HL-60/S4 treated with retinoic acid at 250 ng/mL for 4 days and 3 days (cell line): Measurements from ENCODE around the gene GPR179.
"Not testable (repeated sequence)": the region's sequence is repeated elsewhere in the genome, so short reads cannot be mapped to it uniquely, and the experiment has no call there.

ENCODE experiments used
- in situ Hi-C: fragments of 300-500 bp; cut with MboI; formaldehyde crosslinking; loops from 2 replicates; pipeline ENCODE4 v1.7.0; 2022; ENCODE audit warnings: low sequenced_read_pairs

GPR179 gene

GRCh38 chr17:38324772-38325171 lies 19.0 kb downstream of the GPR179 start:
- in situ Hi-C loops, result loop anchor here (25.0 kb wide), 1 partner anchor 163 kb away; no protein-coding TSS in a partner anchor

GRCh38 chr17:38324141-38324697 lies 19.5 kb downstream of the GPR179 start:
- in situ Hi-C loops, result no loop called here

GRCh38 chr17:38322897-38323296 lies 20.9 kb downstream of the GPR179 start:
- in situ Hi-C loops, result no loop called here

GRCh38 chr17:38322156-38322779 lies 21.5 kb downstream of the GPR179 start:
- in situ Hi-C loops, result no loop called here

DNA sequence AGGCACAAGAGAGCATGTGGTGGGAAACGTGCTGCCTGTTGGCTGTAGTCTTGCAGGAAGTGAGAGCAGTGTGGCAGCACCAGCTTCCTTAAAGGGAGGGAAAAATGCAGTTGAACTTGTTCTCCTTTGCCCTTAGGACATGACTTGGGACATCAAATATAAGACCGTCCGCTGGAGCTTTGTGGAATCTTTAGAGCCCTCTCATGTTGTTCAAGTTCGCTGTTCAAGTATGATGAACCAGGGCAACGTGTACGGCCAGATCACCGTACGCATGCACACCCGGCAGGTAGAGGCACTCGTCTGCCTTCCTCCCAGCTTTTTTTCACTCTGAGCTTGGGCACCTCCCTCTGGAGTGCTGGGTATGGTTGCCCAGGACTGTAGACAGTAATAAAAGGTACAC lies 23.3 kb downstream of the GPR179 start:
- in situ Hi-C loops, result no loop called here

DNA sequence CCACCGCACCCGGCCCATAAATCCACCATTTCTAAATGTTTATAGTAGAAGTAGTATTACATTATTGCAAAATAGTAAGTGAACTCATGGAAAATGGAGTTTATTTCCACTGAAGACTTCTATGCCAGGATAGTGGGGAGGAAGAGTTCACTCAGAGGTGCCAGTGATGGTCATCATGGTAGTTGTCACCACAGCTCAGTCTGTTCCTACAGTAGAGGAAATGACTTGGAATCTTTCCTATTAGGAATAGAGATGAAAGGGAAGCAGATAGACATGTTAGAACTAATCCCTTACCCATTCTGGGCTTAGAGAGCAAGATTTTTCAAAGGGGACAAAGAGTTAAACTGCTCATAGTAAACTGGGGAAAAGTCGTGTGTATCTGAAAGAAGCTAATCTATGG lies 26.7 kb downstream of the GPR179 start:
- in situ Hi-C loops, result no loop called here

GRCh38 chr17:38315497-38315896 lies 28.3 kb downstream of the GPR179 start:
- in situ Hi-C loops, result no loop called here

DNA sequence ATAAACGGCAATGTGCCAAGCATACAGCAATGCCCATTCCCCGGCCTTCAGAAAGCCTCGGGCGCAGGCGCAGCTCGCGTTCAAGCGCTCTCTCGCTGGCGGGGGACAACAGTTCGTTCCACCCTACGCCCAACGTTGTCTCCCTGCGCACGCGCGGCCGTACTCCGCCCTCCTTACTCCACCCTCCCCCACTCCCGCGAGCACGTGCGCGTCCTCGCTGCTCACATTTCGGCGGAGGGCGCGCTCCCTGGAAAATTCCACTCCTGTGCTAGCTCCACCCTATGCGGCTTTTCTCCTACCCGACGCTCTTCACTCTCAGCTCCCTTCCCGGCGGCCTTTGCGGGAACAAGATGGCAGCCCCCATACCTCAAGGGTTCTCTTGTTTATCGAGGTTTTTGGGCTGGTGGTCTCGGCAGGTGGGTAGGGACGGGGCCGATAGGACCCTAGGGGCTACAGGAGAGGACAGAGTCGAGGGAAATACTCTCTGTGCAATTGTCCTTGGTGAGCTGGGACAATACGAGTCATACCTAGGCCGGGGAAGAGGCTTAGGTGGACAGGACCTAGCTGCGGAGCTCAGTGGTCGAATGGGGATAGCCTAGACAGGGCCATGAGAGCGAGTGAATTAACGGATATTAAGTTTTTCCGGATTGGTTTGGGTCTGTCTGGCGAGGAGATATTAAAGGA lies 46.8 kb downstream of the GPR179 start, which contains the start of gene MRPL45:
Gene MRPL45, plus strand, starts transcription at position 335 of the 684 bp plus-strand sequence. Its CDS starts 16 bp downstream, at position 351.
- in situ Hi-C loops, result not testable (repeated sequence)

DNA sequence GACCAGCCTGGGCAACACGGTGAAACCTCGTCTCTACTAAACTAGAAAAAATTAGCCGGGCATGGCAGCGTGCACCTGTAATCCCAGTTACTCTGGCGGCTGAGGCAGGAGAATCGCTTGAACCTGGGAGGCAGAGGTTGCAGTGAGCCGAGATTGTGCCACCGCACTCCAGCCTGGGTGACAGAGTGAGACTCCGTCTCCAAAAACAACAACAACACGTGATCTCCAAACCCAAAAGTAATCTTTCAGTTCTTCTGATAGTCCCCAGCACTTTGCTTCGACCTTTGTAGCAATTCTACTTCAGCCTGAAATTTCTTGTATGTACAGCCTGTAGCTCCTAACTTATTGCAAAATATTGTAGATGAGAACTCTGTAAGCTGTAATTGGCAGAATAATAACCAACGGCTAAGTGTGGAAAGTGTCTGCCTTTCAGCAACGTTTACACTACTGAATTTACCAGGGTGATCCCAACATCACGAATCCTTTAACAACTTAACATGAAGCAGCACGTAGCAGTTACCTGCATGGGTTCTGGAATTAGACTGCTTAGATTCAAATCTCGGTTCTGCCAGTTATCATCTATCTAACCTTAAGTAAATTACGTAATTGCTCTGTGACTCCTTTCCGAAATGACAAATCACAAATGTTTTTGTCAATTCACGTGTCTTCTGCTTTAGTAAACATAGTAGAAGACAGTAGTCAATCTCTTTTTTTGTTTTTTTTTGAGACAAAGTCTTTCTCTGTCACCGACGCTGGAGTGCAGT lies 48.0 kb downstream of the GPR179 start:
- in situ Hi-C loops, result not testable (repeated sequence)

DNA sequence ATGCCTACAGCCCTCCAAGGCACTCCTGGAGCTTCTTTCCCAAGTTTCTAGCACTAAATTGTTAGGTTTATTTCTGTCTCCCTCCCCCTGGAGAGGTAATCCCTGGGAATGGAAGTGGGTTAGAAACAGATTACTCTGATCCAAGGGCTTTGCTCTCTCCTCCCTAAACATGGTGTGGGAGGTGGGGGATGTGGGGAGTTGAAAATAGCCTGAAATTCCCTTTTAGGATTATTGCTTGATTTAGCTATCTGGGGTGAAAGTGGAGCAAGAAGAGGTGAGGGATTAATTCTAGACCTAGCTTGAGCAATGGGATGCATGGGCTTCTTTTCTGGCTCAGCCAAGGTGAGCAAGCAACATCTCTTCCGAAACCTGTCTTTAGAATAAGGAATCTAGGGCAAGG lies 54.0 kb downstream of the GPR179 start:
- in situ Hi-C loops, result not testable (repeated sequence)

DNA sequence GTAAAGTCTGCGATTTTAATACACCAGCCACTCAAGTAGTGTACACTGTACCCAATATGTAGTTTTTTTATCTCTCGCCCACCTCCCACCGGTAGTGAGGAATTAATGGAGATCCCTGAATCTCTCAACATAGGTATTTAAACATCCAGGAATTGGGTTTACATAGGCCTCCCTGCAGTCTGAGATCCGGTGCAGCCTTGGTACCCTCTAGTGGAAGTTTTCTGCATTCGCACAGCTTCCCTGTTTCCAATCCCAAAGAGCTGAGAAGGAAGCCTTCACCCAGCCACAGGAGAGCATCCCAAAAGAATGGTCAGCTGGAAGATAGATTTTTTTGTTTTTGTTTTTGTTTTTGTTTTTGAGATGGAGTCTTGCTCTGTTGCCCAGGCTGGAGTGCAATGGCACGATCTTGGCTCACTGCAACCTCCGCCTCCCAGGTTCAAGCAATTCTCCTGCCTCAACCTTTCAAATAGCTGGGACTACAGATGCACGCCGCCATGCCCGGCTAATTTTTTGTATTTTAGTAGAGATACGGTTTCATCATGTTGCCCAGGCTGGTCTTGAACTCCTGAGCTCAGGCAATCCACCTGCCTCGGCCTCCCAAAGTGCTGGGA lies 55.4 kb downstream of the GPR179 start:
- in situ Hi-C loops, result not testable (repeated sequence)

DNA sequence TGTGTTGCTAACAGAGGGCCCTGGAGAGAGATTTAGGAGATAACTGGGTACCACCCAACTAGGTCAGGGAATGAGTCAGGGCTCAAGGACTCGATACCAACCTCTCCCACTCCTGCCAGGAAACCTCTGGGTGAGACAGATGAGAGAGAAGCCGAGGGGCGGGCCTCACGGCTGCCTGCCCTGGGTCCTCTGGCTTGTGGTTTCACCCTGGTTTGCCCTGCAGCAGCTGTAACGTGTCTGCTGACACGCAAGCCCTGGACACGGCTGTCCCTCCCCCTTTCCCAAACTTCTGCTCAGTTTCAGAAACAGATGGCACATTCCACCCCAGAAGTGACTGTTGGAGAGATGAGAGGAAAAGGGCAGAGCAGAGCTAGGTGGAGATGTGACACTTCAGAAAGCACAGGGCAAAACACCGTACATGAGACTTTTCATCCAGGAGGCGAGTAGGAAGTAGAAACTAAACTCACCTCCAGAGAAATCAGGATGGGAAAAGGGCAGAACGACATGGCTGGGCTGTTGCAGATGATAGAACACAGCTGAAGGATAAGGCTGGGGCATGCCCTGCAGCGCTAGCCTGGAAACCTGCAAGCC lies 57.2 kb downstream of the GPR179 start:
- in situ Hi-C loops, result not testable (repeated sequence)

DNA sequence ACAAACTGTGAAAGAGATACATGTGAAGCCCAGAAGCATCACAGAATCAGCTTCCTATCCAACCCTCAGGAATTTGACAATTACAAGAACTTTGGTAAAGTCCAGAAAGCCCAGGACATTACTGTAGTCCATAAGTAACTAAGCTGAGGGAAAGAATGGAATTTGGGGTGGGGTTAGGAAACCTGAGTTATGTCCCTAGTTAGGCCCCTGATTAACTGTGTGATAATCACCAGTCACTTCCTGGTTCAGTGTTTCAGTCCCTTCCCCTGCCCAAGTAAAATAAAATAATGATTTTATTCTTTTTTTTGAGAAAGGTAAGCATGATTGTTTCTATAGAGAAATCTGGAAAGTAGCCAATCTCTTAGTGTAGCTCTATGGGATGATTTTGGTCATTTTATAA lies 57.8 kb downstream of the GPR179 start:
- in situ Hi-C loops, result not testable (repeated sequence)
